Body of pancreas (tissue), 4 donors: ENCODE results near the gene CCDC150.

ENCODE experiments used
- CTCF ChIP-seq, 7 experiments: fragments of 450-650 bp in 4 of 7; fragments of 200-600 bp in 3 of 7; sonication (generic) in 3 of 7; IDR thresholded peaks; one replicate each; pipeline ENCODE4 v1.5.1; 2016 to 2019; ENCODE audit warnings: antibody characterized with exemption in 7 of 7
- POLR2A ChIP-seq, 3 donors: fragments of 450-650 bp; IDR thresholded peaks; one replicate each; pipeline ENCODE4 v1.6.1; 2016; ENCODE audit warnings: antibody characterized with exemption in 3 of 3, mild to moderate bottlenecking in 2 of 3

GRCh38 chr2:196651387-196652094 is 12.0 kb downstream of the CCDC150 start:
- TF ChIP-seq CTCF (IDR thresholded peaks at IDR 0.05) = no peak
- no peak for TF ChIP-seq POLR2A (IDR thresholded peaks at IDR 0.05)
